ENCODE measurements around the gene TCAP.
"Not testable (repeated sequence)": the region's sequence is repeated elsewhere in the genome, so short reads cannot be mapped to it uniquely, and the experiment has no call there.

The TCAP gene

GRCh38 chr17:39706383-39706782 is 41.2 kb downstream of the TCAP start:
- DNase-seq = no peak

DNA sequence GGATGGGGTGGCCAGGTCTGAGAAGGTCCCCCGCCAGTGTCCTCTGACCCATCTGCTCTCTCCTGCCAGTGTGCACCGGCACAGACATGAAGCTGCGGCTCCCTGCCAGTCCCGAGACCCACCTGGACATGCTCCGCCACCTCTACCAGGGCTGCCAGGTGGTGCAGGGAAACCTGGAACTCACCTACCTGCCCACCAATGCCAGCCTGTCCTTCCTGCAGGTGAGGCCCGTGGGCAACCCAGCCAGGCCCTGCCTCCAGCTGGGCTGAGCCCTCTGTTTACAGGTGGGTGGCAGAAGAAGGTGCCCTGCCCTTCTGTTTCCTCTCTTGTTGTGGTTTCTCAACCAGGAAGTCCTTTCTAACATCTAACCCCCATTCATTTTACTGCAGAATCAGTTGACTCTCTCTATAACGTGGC is 41.8 kb downstream of the TCAP start:
- no peak for DNase-seq

DNA sequence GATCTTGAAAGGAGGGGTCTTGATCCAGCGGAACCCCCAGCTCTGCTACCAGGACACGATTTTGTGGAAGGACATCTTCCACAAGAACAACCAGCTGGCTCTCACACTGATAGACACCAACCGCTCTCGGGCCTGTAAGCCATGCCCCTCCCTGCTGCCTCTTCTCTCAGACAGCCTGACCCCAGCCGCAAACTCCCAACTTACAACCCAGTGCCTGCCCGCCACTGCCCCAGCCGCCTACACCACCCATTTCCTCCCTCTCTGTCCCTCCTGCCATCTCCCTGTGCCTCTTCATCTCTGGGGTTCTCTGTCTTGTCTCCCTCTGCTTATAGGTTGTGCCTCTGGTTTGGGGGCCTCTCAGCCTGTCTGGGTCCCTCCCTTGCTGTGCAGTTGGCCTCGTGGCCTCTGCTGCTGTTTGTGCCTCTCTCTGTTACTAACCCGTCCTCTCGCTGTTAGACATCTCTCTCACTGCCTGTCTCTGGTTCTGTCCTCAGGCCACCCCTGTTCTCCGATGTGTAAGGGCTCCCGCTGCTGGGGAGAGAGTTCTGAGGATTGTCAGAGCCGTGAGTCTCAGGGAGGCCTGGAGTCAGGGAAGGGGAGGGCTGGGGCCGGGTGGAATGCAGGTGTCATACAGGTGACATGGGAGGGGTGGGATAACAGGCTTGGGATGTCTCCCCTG is 44.3 kb downstream of the TCAP start:
- no peak for DNase-seq

- DNase-seq = no peak
These were observed 45.1 kb downstream of the TCAP start for GRCh38 chr17:39709998-39710964.

GRCh38 chr17:39711071-39711470 is 45.9 kb downstream of the TCAP start:
- not testable (repeated sequence) for DNase-seq

- DNase-seq = no peak
These were observed 46.7 kb downstream of the TCAP start for GRCh38 chr17:39711851-39712250.

DNA sequence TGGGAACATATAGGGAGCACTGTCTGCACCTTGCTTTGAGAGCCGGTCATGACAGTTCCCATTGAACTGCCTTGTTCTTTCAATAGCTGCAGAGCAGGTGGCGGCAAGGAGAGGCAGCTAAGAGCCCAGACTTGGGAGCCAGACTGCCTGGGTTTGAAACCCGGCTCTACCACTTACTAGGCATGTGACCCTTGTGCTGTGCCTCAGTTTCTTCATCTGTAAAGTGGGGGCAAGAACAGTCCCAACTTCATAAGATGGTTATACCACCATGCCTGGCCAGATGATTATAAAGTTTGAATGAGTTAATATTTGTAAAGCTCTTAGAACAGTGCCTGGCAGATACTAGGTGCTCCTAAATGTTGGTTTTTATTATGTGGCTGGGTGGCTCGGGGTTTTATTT is 49.1 kb downstream of the TCAP start:
- no peak for DNase-seq

GRCh38 chr17:39715375-39716072 is 50.4 kb downstream of the TCAP start:
- no peak for DNase-seq
